T follicular helper cell (primary cell): ENCODE data around the gene DDX6.
"Not testable (repeated sequence)": the region's sequence is repeated elsewhere in the genome, so short reads cannot be mapped to it uniquely, and the experiment has no call there.

Experiments
- DNase-seq: peaks from one replicate; pipeline ENCODE4 v3.0.0-alpha.2; 2020; ENCODE audit warnings: low read depth

The DDX6 gene

DNA sequence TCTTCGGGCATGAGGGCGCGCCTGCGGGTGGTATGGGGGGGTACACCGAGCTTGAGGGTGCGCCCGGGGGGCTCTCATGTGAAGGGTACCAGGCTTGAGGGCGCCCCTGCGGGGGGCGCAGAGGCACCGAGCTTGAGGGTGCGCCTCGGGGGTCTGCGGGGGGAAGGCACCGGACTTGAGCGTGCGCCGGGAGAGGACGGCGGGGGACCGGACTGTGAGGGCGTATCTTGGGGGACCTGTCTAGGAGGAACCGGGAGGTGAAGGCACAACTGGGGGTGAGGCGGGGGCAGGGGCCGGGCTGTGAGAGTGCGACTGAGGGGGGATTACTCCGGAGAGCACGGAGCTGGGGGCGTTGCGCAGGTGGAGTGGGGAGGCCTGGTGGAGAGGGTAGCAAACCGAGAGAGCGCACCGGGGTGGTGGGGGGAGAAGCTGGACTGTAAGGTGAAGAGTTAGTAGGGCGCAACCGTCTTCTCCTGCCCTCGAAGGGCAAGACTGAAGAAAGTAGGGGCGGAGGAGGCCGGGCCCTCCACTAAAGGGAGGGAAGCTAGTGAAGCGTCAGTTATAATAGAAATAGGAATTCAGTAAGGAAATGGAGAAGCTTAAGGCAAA is 1.1 kb upstream of the DDX6 start:
- peak; percentile 18 for DNase-seq

DNA sequence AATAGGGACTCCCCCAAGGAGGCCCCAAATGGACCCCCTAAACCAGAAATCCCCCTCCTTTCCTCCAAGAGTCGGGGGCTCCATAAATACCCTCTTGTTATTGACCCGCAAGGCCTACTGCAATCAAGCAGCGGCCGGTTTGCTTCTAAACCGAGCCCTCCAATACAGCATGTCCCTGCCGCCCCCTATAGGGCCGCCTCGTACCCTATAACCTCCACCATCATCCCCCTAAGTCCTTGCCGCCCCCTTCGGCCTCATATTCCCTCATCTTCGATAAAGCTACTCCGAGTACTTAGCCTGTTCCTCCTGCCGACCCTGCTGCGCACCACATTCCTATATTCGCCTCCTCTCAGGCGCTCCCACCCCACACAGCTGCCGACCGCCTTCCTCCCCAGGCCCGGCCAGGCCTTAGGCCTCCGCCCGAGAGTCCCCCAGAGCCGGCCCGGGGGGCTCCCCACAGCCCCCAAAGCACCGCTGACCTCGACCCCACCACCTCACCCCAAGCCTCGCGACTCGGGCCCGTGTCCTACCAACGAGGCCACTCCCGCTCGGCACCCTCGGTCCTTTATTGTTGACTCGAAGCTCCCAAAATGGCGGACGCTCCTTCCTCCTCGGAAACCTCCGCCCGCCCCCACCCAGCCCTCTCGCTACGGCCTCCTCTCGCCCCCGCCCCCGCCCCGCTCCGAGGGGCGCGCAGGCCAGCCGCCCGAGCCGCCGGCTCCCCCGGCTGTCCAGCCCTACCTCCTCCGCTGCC is 430 bp downstream of the DDX6 start:
- peak; percentile 40 for DNase-seq

DNA sequence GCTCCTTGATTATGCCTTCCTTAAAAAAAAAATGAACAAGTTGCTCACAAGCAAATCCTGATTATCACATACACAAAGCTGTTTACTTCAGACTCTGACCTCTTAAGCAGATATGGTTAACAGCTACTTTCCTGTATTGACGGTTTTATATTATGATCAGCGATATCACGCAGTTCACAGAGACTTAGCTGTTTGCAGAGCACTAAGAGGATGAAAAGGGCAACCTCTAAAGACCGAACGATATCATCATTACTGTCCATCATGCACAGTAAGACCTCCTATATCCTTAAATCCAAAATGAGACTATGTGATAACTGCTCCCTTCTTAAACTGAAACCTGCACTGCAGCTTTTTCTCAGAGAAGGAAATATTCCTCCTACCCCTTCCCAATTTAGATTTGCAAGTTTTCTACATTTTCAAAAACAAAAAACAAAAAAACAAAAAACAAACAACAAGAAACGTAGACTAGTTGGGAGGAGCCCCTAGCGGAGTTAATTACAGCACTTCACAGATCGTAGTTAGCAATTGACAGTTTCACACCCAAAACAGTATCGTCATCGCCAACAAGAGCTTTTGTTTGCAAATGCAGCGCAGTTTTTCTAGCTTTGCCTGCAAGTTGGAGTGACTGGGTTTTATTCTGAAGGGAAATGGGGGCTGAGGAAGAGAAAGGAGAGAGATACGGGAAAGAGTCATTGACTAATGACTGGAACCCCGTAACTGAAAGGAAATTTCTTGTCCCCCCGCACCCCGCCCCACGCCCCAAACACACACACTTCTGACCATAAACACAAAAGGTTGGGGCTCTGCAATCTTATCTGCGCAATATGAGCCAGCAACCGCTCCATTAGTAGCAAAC is 1.2 kb downstream of the DDX6 start:
- DNase-seq, result peak; percentile 20

DNA sequence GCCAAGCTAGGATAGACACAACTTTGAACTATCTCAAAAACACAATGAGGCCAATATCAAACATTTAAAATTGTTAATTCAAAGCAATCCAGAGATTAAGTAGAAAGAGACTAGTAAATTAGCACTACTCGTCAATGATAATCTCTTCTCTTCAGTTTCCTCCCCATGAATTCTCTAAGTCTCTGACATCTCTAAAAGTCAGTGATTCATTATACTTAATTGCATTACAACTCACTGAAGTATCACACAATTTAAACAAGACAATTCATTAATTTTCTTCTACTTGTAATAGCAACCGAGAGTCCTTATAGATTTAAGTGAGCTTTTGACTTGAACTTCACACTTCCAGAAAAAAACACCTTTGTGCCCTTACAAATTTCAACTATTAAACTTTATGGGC is 4.3 kb downstream of the DDX6 start:
- no peak for DNase-seq

DNA sequence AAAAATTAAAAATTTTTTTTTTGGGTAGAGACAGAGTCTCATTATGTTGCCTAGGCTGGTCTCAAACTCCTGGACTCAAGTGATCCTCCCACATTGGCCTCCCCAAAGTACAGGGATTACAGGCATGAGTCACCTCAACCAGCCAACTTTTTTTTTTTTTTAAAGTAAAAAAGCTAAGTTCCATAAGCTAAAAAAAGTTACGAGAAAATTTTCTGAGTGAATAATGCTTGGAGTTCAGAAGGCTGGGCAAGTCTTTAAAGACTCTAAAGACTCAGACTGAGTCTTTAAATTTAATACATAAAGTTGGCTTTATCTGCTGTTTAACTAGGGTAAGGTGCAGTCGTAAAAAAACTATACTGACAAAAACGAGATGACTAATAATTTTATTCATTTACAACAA is 5.6 kb downstream of the DDX6 start:
- DNase-seq, result no peak

DNA sequence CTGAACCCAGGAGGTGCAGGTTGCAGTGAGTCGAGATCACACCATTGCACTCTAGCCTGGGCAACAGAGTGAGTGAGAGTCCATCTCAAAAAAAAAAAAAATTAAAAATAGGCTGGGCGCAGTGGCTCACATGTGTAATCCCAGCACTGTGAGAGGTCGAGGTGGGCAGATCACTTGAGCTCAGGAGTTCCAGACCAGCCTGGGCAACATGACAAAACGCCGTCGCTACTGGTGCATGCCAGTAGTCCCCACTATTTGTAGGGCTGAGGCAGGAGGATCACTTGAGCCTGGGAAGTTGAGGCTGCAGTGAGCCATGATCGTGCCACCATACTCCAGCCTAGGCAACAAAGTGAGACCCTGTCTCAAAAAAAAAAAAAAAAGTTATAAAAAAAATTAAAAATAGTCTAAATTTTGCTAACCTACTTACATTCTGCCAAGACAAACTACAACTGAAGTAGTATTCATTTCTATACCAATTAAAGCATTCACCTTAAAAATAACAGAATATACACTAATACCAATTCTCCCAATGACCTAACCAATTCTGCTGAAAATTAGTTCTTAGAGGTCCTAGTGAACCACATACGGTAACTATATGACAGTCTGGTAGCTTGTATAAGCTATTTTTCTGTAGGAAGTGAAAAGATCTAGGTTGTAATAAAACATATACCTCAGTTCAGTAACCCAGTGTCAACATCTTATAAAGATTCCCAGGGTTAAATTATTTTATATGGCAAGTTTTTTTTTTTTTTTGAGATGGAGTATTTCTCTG is 7.1 kb downstream of the DDX6 start:
- no peak for DNase-seq

DNA sequence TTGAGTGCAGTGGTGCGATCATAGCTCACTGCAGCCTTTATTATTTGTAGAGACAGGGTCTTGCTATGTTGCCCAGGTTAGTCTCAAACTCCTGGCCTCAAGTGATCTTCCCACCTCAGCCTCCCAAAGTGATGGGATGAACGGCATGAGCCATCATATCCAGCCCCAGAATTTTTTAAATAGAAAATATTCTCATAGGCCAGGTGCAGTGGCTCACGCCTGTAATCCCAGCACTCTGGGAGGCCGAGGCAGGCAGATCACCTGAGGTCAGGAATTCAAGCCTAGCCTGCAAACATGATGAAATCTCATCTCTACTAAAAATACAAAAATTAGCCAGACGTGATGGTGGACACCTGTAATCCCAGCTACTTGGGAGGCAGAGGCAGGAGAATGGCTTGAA is 7.6 kb downstream of the DDX6 start:
- DNase-seq, result not testable (repeated sequence)

DNA sequence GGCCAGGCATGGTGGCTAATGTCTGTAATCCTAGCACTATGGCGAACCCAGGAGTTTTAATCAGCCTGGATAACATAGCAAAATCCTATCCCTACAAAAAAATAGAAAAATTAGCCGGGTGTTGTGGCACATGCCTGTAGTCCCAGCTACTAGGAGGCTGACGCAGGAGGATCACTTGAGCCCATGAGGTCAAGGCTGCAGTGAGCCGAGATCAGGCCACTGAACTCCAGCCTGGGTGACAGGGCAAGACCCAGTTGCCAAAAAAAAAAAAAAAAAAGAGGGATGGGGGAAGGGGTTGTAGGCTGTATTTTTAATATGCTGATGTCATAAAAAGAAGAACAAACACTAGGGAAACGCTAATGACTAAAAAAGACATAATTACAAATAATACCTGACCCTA is 12.1 kb downstream of the DDX6 start:
- no peak for DNase-seq

DNA sequence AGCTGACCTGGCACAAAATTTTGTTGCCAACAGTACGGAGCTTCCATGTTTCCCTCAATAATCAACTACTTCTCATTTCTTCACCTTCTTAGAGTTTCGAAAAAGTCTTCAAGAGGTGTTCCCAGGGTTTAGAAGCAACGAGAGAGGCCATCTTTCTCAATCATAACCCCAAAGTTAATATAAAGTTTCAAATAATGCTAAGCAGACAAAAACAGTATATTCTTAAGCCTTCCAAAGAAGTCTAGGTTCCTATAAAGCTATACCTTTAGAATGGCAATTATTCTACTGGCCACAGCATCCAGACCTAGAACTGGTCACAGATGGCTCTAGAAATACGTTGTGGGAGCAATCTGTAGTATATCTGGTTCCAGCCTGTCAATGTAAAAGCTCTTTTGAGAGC is 16.9 kb downstream of the DDX6 start:
- DNase-seq, result no peak

DNA sequence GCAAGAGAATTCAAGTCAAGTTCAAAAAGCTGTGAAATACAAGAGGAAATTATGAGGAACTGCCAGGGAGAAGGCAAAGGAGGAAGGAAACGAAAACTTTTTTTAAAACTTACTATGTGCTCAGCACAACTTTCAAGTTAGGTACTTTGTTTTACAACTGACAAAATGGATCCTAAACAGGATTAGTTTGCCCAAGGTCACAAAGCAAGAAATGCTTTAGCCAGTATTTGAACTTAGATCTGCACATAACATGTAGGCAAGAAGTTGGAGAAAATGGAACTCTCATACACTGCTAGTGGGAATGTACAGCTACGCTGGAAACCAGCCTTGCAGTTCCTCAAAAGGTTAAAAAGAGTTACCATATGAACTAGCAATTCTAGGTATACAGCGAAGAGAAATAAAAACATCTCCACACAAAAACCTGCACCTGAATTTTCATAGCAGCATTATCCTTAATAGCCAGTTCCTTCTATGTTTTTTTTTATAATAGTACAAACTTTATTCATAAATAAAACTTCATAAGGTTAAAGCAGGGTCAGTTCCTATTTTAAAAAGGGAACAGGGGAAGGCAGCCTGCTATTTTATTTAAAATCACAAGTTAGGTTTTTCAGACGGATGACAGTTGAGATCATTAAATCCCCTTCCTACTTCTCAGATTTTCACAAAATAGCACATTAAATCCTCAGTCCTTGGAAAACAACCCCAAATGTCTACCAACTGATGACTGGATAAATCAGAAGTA is 19.2 kb downstream of the DDX6 start:
- no peak for DNase-seq

DNA sequence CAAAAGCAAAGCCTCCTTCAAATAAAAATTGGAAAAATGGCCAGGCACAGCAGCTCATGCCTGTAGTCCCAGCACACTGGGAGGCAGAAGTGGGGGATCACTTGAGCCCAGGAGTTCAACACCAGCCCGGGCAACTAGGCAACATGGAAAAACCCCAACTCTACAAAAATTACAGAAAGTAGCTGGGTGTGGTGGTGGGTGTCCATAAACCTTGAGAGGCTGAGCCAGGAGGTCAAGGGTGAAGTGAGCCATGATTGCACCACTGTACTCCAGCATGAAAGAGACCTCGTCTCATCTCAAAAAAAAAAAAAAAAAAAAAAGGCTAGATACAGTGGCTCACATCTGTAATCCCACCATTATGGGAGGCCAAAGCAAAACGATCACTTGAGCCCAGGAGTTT is 22.3 kb downstream of the DDX6 start:
- DNase-seq, result no peak

DNA sequence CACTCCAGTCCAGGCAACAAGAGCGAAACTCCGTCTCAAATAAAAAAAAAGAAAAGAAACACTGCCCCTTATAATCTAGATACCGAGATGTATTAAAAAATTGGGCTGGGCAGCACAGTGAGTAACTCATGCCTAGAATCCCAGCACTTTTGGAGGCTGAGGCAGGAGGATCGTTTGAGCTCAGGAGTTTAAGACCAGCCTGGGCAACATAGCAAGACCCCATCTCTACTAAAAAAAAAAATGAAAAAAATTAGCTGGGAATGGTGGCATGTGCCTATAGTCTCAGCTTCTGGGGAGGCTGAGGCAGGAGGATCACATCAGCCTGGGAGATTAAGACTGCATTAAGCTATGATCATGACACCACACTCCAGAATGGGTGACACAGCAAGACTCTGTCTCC is 24.9 kb downstream of the DDX6 start:
- no peak for DNase-seq

DNA sequence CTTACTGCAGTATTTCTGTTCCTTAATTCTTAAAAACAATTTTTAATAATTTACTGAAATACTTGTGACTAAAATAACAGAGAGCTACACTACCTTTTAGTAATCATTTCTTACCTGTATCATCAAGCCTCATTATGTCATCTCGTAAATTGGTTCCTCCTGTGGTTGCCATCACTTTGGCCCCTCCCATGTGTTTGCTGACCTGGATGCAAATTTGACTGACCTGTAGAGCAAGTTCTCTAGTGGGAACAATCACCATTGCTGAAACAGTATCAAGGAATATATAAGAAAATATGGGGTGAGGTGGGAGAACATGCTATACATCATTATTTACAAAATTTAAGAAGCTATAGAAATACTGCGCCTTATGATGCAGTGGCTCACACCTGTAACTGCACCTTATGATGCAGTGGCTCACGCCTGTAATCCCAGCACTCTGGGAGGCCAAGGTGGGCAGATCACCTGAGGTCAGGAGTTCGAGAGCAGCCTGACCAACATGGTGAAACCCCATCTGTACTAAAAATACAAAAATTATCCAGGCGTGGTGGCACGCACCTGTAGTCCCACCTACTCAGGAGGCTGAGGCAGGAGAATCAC is 25.8 kb downstream of the DDX6 start:
- DNase-seq, result not testable (repeated sequence)

DNA sequence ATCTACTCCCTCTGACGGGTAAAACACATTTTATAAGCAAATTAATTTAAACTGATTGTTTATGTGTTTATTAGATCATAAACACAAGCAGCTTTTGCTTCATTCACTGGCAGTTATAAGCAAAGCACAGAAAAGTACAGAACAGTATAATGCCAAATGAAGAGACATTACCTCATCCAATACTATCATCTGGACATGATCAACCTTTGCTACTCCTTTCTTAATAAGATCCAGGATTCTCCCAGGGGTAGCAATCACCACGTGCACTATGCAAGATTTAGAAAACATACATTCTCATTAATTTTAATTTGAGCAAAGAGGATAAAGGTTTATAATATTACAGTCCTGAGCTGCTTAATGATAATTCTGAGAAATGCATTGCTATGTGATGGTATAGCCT is 27.9 kb downstream of the DDX6 start:
- no peak for DNase-seq

DNA sequence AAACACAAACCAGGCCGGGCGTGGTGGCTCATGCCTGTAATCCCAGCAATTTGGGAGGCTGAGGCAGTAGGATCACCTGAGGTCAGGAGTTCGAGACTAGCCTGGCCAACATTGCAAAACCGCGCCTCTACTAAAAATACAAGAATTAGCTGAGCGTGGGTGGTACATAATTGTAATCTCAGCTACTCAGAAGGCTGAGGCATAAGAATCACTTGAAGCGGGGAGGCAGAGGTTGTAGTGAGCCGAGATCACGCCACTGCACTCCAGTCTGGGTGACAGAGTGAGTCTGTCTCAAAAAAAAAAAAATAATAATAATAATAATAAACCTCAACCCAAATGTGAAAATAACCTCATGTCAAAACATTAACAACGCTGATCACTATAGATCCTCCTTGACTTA is 29.0 kb downstream of the DDX6 start:
- DNase-seq, result not testable (repeated sequence)

DNA sequence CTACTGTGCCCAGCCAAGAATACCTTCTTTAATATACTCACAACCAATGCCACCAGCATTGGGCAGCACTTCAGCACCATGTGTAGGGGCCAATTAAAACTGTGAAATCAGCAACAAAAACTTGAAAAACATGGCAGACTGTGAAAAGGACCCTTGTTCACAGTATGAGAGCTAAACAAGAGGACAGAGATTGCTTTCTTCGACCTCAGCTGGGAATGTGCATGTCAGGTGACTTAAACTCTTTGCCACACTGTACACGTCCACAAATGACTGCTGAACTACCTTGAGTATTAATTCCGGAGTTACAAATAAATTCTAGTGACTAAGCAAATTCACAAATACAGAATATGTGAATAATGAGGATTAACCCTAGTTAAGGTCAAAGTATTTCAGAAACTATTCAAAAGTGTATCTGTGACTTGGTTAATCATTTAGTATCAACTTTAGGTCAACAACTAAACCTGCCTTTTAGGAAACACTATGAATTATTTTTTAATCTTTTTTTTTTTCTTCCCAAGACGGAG is 33.0 kb downstream of the DDX6 start:
- DNase-seq, result no peak

DNA sequence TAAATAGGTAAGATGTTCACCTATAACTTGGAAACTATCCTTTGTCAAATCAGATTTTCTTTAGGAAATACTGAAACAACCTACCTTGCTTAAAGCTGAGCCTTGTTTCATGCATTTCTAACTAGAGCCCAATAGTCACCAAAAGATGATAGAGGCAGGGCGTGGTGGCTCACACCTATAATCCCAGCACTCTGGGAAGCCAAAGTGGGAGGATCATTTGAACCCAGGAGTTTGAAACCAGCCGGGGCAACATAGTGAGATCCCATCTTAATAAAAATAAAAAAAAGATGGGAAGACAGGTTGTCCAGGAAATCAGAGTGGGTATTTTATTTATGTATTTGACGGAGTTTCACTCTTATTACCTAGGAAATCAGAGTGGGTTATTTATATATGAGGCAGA is 38.3 kb downstream of the DDX6 start:
- no peak for DNase-seq

DNA sequence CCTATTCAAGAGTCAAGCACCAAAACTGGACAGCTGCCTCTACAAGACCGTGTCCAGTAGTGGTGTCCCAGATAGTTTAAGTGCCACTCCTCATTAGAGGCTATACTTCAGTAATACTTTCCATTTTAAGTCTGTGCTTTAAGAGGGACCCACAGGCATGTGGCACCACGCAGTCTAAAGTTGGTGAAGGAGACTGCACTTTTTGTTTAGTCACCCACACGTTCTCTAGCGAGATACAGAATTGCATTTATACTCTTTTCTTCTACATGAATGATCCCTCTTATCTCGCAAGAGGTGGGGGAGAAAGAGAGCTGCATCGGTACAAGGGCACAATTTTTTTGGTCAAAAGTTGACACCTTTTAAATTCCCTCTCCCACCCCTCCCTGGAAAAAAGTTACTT is 41.5 kb downstream of the DDX6 start:
- DNase-seq, result no peak

DNA sequence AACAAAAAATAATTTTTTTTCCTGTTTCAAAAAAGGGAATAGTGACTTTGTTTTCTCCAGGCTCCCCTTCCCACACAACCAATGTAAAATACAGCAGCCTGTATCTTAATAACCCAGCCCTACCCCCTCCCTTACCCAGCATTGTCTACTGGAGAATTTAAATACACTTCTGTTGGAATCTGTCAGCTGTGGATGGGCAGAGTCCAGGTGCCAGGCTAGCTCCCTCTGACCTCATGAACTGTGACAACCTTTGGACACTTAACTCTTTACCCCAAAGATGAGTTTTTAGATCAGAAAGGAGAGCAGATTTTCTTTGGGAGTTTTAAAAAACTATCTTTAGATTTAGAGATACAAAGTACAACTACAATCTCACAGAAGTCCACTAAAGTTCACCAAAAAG is 42.9 kb downstream of the DDX6 start:
- DNase-seq, result no peak

DNA sequence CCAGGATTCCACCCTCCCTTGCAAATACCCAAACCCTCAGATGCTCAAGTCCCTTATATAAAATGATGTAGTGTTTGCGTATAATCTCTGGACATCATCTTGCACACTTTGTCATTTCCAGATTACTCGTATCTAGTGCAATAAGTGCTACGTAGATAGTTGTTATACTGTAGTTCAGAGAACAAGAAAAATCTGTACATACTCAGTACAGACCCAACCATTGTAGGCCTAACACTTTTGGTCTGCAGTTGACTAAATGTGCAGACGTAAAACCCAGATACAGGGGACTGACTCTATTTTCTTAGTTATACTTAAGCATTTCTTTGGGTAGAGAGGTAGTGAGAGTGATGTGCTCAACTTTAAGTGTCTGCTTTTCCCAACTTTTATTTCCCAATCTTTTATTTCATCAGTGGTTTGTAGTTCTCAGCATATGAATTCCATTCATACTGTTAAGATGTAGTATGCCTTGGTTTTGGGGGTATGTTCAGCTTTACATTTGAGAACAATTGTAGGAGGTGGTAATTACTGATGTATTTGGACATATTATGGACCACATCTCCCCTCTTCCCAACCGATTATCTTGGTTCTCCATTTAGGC is 43.9 kb downstream of the DDX6 start:
- no peak for DNase-seq
